Measurements from ENCODE around the gene DYDC1.

DYDC1 gene

GRCh38 chr10:80382989-80383388, 26.4 kb upstream of the DYDC1 start:
- Histone ChIP-seq H2AFZ (ENCODE audit: low read length) (peak overlapping the region; percentile 81), H3K4me2 (ENCODE audit: low read depth, low read length, poor library complexity, severe bottlenecking) (peak overlapping the region; percentile 61), H3K9ac (ENCODE audit: low read depth, low read length, poor library complexity, severe bottlenecking) (no peak overlapping the region), H3K27me3 (ENCODE audit: insufficient read depth, low read length, poor library complexity, severe bottlenecking) (no peaks in the 10 kb centered on the region), H3K9me2 (replicated peaks; ENCODE audit: low read depth, low read length) (no peaks in the 10 kb centered on the region), H3K36me3 (ENCODE audit: insufficient read depth, low read length) (no peaks in the 10 kb centered on the region), H3K4me1 (ENCODE audit: insufficient read depth, low read length, poor library complexity, severe bottlenecking) (peaks cover 3% of the 10 kb centered on the region), H3K9me3 (ENCODE audit: insufficient read depth, low read depth, low read length) (no peaks in the 10 kb centered on the region), H4K20me1 (ENCODE audit: insufficient read depth, low read length, poor library complexity, severe bottlenecking) (no peaks in the 10 kb centered on the region), H3F3A (ENCODE audit: low read depth) (no peaks in the 10 kb centered on the region), H3K4me3 (ENCODE audit: low read length, poor library complexity, severe bottlenecking) (peak overlapping the region; percentile 48), H3K79me2 (ENCODE audit: insufficient read depth, low read length) (no peaks in the 10 kb centered on the region)
- TF ChIP-seq EZH2phosphoT487 (IDR thresholded peaks at IDR 0.05; ENCODE audit: borderline replicate concordance) (no peak), CTCF (conservative IDR thresholded peaks at IDR 0.05; ENCODE audit: low read length) (peak; percentile 73)

DNA sequence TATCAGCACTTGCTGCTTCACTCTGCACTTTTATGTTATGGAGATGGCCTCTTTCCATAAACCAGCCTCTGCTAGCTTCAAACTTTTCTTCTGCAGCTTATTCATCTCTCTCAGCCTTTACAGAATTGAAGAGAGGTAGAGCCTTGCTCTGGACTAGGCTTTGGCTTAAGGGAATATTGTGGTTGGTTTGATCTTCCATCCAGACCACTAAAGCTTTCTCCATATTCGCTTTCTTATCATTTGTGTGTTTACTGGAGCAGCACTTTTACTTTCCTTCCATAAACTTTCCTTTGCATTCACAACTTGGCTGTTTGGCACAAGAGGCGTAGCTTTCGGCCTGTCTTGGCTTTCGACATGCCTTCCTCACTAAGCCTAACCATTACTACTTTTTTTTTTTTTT, 23.6 kb upstream of the DYDC1 start:
- H2AFZ ChIP-seq (ENCODE audit: low read length): no peak overlapping the region
- no peaks in the 10 kb centered on the region for H3K9me2 ChIP-seq (replicated peaks; ENCODE audit: low read depth, low read length)
- peaks cover 3% of the 10 kb centered on the region for H3K4me1 ChIP-seq (ENCODE audit: insufficient read depth, low read length, poor library complexity, severe bottlenecking)
- H3K4me3 ChIP-seq (ENCODE audit: low read length, poor library complexity, severe bottlenecking): no peak overlapping the region
- no peaks in the 10 kb centered on the region for H3K27me3 ChIP-seq (ENCODE audit: insufficient read depth, low read length, poor library complexity, severe bottlenecking)
- H3K36me3 ChIP-seq (ENCODE audit: insufficient read depth, low read length): no peaks in the 10 kb centered on the region
- no peak overlapping the region for H3K9ac ChIP-seq (ENCODE audit: low read depth, low read length, poor library complexity, severe bottlenecking)
- H3K4me2 ChIP-seq (ENCODE audit: low read depth, low read length, poor library complexity, severe bottlenecking): no peak overlapping the region
- H3K79me2 ChIP-seq (ENCODE audit: insufficient read depth, low read length): no peaks in the 10 kb centered on the region
- H3F3A ChIP-seq (ENCODE audit: low read depth): no peaks in the 10 kb centered on the region
- no peaks in the 10 kb centered on the region for H4K20me1 ChIP-seq (ENCODE audit: insufficient read depth, low read length, poor library complexity, severe bottlenecking)
- no peak for TF ChIP-seq CTCF (conservative IDR thresholded peaks at IDR 0.05; ENCODE audit: low read length)
- TF ChIP-seq EZH2phosphoT487 (IDR thresholded peaks at IDR 0.05; ENCODE audit: borderline replicate concordance): no peak
- H3K9me3 ChIP-seq (ENCODE audit: insufficient read depth, low read depth, low read length): no peaks in the 10 kb centered on the region

GRCh38 chr10:80379701-80380100, 23.1 kb upstream of the DYDC1 start:
- Histone ChIP-seq H3K9me2 (replicated peaks; ENCODE audit: low read depth, low read length) (no peaks in the 10 kb centered on the region), H3K9ac (ENCODE audit: low read depth, low read length, poor library complexity, severe bottlenecking) (no peak overlapping the region), H4K20me1 (ENCODE audit: insufficient read depth, low read length, poor library complexity, severe bottlenecking) (no peaks in the 10 kb centered on the region), H3K4me1 (ENCODE audit: insufficient read depth, low read length, poor library complexity, severe bottlenecking) (peaks cover 3% of the 10 kb centered on the region), H3K9me3 (ENCODE audit: insufficient read depth, low read depth, low read length) (no peaks in the 10 kb centered on the region), H3F3A (ENCODE audit: low read depth) (no peaks in the 10 kb centered on the region), H3K36me3 (ENCODE audit: insufficient read depth, low read length) (no peaks in the 10 kb centered on the region), H3K79me2 (ENCODE audit: insufficient read depth, low read length) (no peaks in the 10 kb centered on the region), H3K4me2 (ENCODE audit: low read depth, low read length, poor library complexity, severe bottlenecking) (no peak overlapping the region), H2AFZ (ENCODE audit: low read length) (no peak overlapping the region), H3K27me3 (ENCODE audit: insufficient read depth, low read length, poor library complexity, severe bottlenecking) (no peaks in the 10 kb centered on the region), H3K4me3 (ENCODE audit: low read length, poor library complexity, severe bottlenecking) (no peak overlapping the region)
- TF ChIP-seq EZH2phosphoT487 (IDR thresholded peaks at IDR 0.05; ENCODE audit: borderline replicate concordance) (no peak), CTCF (conservative IDR thresholded peaks at IDR 0.05; ENCODE audit: low read length) (no peak)

All from Loucy (cell line).